Spleen (tissue), 7 donors: Measurements from ENCODE around the gene RIMBP2.

Experiments
- POLR2A ChIP-seq, 3 donors: fragments of 450-650 bp; IDR thresholded peaks; one replicate each; pipeline ENCODE4 v1.5.1; 2017; ENCODE audit warnings: antibody characterized with exemption in 3 of 3, mild to moderate bottlenecking in 1 of 3
- TF ChIP-seq, protein P1 (sequence below), 11 experiments: fragments of 200-600 bp in 7 of 11; fragments of 450-650 bp in 4 of 11; sonication (generic) in 4 of 11; IDR thresholded peaks in 8 of 11; conservative IDR thresholded peaks in 3 of 11; 1 replicate in 7 of 11; 2 replicates in 4 of 11; pipeline versions ENCODE4 v1.4.0 to v1.8.0; 2016 to 2021; ENCODE audit warnings: antibody characterized with exemption in 11 of 11, inconsistent platforms in 4 of 11, mild to moderate bottlenecking in 1 of 11
- donor health status: DM: no; HTN: no; CAD: no; lungs with moderate emphysema.
- donor health status: DM: no; HTN: no; CAD: no.
- donor health status: DM: no; HTN: no; CAD: no.

DNA sequence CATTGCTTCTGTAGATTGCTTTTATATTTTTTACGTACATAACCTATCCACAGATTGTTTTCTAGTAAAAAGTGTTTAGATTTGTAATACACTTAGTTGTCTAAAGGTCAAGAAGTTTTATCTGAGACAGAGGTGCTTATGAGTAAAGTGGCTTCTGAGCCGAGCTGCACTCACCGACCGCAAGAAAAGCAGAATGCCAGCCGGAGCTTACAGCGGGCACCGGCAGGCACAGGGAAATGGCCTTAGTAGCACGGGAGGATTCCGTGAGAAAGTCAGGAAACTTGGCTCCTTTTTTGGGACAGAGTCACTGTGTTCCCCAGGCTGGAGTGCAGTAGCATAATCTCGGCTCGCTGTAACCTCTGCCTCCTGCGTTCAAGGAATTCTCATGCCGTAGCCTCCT lies 348.6 kb downstream of the RIMBP2 start:
- TF ChIP-seq, protein P1, sequence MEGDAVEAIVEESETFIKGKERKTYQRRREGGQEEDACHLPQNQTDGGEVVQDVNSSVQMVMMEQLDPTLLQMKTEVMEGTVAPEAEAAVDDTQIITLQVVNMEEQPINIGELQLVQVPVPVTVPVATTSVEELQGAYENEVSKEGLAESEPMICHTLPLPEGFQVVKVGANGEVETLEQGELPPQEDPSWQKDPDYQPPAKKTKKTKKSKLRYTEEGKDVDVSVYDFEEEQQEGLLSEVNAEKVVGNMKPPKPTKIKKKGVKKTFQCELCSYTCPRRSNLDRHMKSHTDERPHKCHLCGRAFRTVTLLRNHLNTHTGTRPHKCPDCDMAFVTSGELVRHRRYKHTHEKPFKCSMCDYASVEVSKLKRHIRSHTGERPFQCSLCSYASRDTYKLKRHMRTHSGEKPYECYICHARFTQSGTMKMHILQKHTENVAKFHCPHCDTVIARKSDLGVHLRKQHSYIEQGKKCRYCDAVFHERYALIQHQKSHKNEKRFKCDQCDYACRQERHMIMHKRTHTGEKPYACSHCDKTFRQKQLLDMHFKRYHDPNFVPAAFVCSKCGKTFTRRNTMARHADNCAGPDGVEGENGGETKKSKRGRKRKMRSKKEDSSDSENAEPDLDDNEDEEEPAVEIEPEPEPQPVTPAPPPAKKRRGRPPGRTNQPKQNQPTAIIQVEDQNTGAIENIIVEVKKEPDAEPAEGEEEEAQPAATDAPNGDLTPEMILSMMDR (IDR thresholded peaks at IDR 0.05 in 8 of 11, conservative IDR thresholded peaks at IDR 0.05 in 3 of 11): no peak
- TF ChIP-seq POLR2A (IDR thresholded peaks at IDR 0.05): no peak
